ENCODE measurements around the gene ZNF33B.
A peak's percentile ranks its signal among the peaks of the same experiment; 100 is the strongest.
"Not testable (repeated sequence)": the region's sequence is repeated elsewhere in the genome, so short reads cannot be mapped to it uniquely, and the experiment has no call there.

Gene ZNF33B

GRCh38 chr10:42574336-42574735, 64.0 kb downstream of the ZNF33B start:
- Histone ChIP-seq H3K27me3 (no peaks in the 10 kb centered on the region), H3K36me3 (no peaks in the 10 kb centered on the region), H3K9me3 (no peaks in the 10 kb centered on the region), H3K4me3 (ENCODE audit: low read depth, low read length) (no peak overlapping the region), H3K4me1 (no peaks in the 10 kb centered on the region)
- DNase-seq: no peak
- no peak for TF ChIP-seq CTCF (IDR thresholded peaks at IDR 0.05; ENCODE audit: low read depth, low read length)

- Histone ChIP-seq H3K27me3 (no peaks in the 10 kb centered on the region), H3K4me1 (no peaks in the 10 kb centered on the region), H3K9me3 (no peaks in the 10 kb centered on the region), H3K4me3 (ENCODE audit: low read depth, low read length) (no peak overlapping the region), H3K36me3 (no peaks in the 10 kb centered on the region)
- DNase-seq: no peak
- no peak for TF ChIP-seq CTCF (IDR thresholded peaks at IDR 0.05; ENCODE audit: low read depth, low read length)
Observed at GRCh38 chr10:42556931-42557330, 81.4 kb downstream of the ZNF33B start.

- not testable (repeated sequence) for DNase-seq
Observed at GRCh38 chr10:42553576-42553975, 84.8 kb downstream of the ZNF33B start.

GRCh38 chr10:42553064-42553407, 85.3 kb downstream of the ZNF33B start:
- peak overlapping the region; percentile 92 for H3K4me3 ChIP-seq (ENCODE audit: low read depth, low read length)
- no peaks in the 10 kb centered on the region for H3K36me3 ChIP-seq
- TF ChIP-seq CTCF (IDR thresholded peaks at IDR 0.05; ENCODE audit: low read depth, low read length): no peak
- no peaks in the 10 kb centered on the region for H3K27me3 ChIP-seq
- no peaks in the 10 kb centered on the region for H3K9me3 ChIP-seq
- no peaks in the 10 kb centered on the region for H3K4me1 ChIP-seq
- no peak for DNase-seq

More at GRCh38 chr10:42553576-42553975, 84.8 kb downstream of the ZNF33B start:
- not testable (repeated sequence) for H3K9me3 ChIP-seq, H3K4me1 ChIP-seq, H3K27me3 ChIP-seq, H3K36me3 ChIP-seq
- H3K4me3 ChIP-seq (ENCODE audit: low read depth, low read length): peak overlapping the region; percentile 92

- DNase-seq: peak; percentile 94
- H3K4me3 ChIP-seq (ENCODE audit: low read depth, low read length): peak overlapping the region; percentile 92
- H3K4me1 ChIP-seq: no peaks in the 10 kb centered on the region
- no peaks in the 10 kb centered on the region for H3K27me3 ChIP-seq
- H3K36me3 ChIP-seq: no peaks in the 10 kb centered on the region
- no peak for TF ChIP-seq CTCF (IDR thresholded peaks at IDR 0.05; ENCODE audit: low read depth, low read length)
- no peaks in the 10 kb centered on the region for H3K9me3 ChIP-seq
Observed at GRCh38 chr10:42552188-42553063, 85.9 kb downstream of the ZNF33B start.

GRCh38 chr10:42551582-42552187, 86.7 kb downstream of the ZNF33B start:
- DNase-seq: no peak
- no peak for TF ChIP-seq CTCF (IDR thresholded peaks at IDR 0.05; ENCODE audit: low read depth, low read length)
- no peaks in the 10 kb centered on the region for H3K27me3 ChIP-seq
- peak overlapping the region; percentile 92 for H3K4me3 ChIP-seq (ENCODE audit: low read depth, low read length)
- no peaks in the 10 kb centered on the region for H3K4me1 ChIP-seq
- H3K9me3 ChIP-seq: no peaks in the 10 kb centered on the region
- H3K36me3 ChIP-seq: no peaks in the 10 kb centered on the region

All from BE2C (cell line).